Mucosa of gallbladder (tissue), 1 donor: Measurements from ENCODE around the gene PLEKHA6. TPM values are rescaled to one million over a fixed set of nuclear protein-coding genes. Genes with fewer than 3 reads are reported as not detected.

Experiments
- DNase-seq: peaks from one replicate; pipeline ENCODE4 v3.0.0-alpha.2; 2020; ENCODE audit warnings: low spot score
- total RNA-seq: library from RNA; stranded (reverse); gene quantifications from one replicate; pipeline ENCODE4 v1.2.1, GENCODE V29; 2021
- donor health status: DM: no; HTN: no; CAD: no.

Gene PLEKHA6
- 115 TPM for total RNA-seq

- DNase-seq: peak; percentile 35
Observed at GRCh38 chr1:204359474-204360255, at the start of gene PLEKHA6. TSS of gene PLEKHA6 (minus strand) at chr1:204359929. CDS start at chr1:204273727, 86,202 bp downstream.

GRCh38 chr1:204409123-204409522 is 49.4 kb upstream of the PLEKHA6 start:
- no peak for DNase-seq

GRCh38 chr1:204408602-204409001 is 48.9 kb upstream of the PLEKHA6 start:
- DNase-seq: no peak

- DNase-seq: peak; percentile 70
Observed at GRCh38 chr1:204408074-204408507, 48.4 kb upstream of the PLEKHA6 start.

GRCh38 chr1:204407295-204407971 is 47.7 kb upstream of the PLEKHA6 start:
- DNase-seq: no peak

- DNase-seq: no peak
Observed at GRCh38 chr1:204406621-204407020, 46.9 kb upstream of the PLEKHA6 start.

- DNase-seq: no peak
Observed at GRCh38 chr1:204405988-204406387, 46.3 kb upstream of the PLEKHA6 start.

GRCh38 chr1:204404629-204405028 is 44.9 kb upstream of the PLEKHA6 start:
- DNase-seq: no peak

- no peak for DNase-seq
Observed at GRCh38 chr1:204402391-204402790, 42.7 kb upstream of the PLEKHA6 start.

- DNase-seq: no peak
Observed at GRCh38 chr1:204401730-204402129, 42.0 kb upstream of the PLEKHA6 start.

GRCh38 chr1:204400882-204401510 is 41.3 kb upstream of the PLEKHA6 start:
- no peak for DNase-seq

- peak; percentile 85 for DNase-seq
Observed at GRCh38 chr1:204398197-204399125, 38.7 kb upstream of the PLEKHA6 start.

- no peak for DNase-seq
Observed at GRCh38 chr1:204396015-204396583, 36.4 kb upstream of the PLEKHA6 start.

GRCh38 chr1:204391629-204392028 is 31.9 kb upstream of the PLEKHA6 start:
- DNase-seq: no peak

GRCh38 chr1:204390751-204391466 is 31.2 kb upstream of the PLEKHA6 start:
- DNase-seq: no peak

GRCh38 chr1:204385727-204386126 is 26.0 kb upstream of the PLEKHA6 start:
- DNase-seq: no peak

GRCh38 chr1:204384636-204385352 is 25.1 kb upstream of the PLEKHA6 start:
- peak; percentile 39 for DNase-seq

- DNase-seq: no peak
Observed at GRCh38 chr1:204383163-204383904, 23.6 kb upstream of the PLEKHA6 start.

GRCh38 chr1:204382714-204383083 is 23.0 kb upstream of the PLEKHA6 start:
- no peak for DNase-seq
